B cell (primary cell): ENCODE results near the gene CCDC183. TPM values are rescaled to one million over a fixed set of nuclear protein-coding genes. Genes with fewer than 3 reads are reported as not detected.
A peak's percentile ranks its signal among the peaks of the same experiment; 100 is the strongest.

ENCODE experiments used
- ATAC-seq: fragments of 200-7000 bp; cut with Tn5 transposase; one replicate; pipeline ENCODE4 v1.10.0; 2021; ENCODE audit warnings: low read depth, mild to moderate bottlenecking, moderate number of reproducible peaks, moderate library complexity
- CTCF ChIA-PET: fragments of 350-600 bp; sonication (Branson Sonifier 250); formaldehyde crosslinking; loops from one replicate; lab custom pipeline; 2021; ENCODE audit warnings: antibody characterized with exemption, inconsistent platforms; lab: Charles Lee
- POLR2A ChIA-PET: fragments of 350-600 bp; sonication (Branson Sonifier 250); formaldehyde crosslinking; loops from one replicate; lab custom pipeline; 2021; ENCODE audit warnings: antibody characterized with exemption; lab: Charles Lee
- DNase-seq: peaks from one replicate; pipeline ENCODE4 v3.0.0; 2013
- H2AFZ ChIP-seq: 2 replicates; pipeline ENCODE4 v1.6.1; 2012; ENCODE audit warnings: mild to moderate bottlenecking, low read depth, low read length; ENCODE audit not compliant: insufficient read depth, poor library complexity, severe bottlenecking
- H3K27ac ChIP-seq, 2 donors: 1 replicate in 1 of 2; 2 replicates in 1 of 2; pipeline ENCODE4 v1.5.1; 2012 to 2013; ENCODE audit warnings: low read length in 2 of 2, mild to moderate bottlenecking in 2 of 2, moderate library complexity in 1 of 2
- H3K27me3 ChIP-seq, 4 experiments: fragments of 200-600 bp in 1 of 4; sonication (generic) in 1 of 4; replicated peaks in 1 of 4; 1 replicate in 2 of 4; 2 replicates in 2 of 4; pipeline versions ENCODE4 v1.6.1 to v1.7.0; 2013 to 2016; ENCODE audit warnings: low read length in 3 of 4, mild to moderate bottlenecking in 2 of 4, mixed read lengths in 1 of 4, moderate library complexity in 1 of 4; ENCODE audit not compliant: insufficient read depth in 4 of 4, control insufficient read depth in 3 of 4; ENCODE audit errors: control extremely low read depth in 1 of 4
- H3K36me3 ChIP-seq, 2 experiments: replicated peaks in 1 of 2; 1 replicate in 1 of 2; 2 replicates in 1 of 2; pipeline versions ENCODE4 v1.6.1 to v1.7.1; 2013; ENCODE audit warnings: low read length in 1 of 2; ENCODE audit not compliant: insufficient read depth in 2 of 2, control insufficient read depth in 1 of 2; ENCODE audit errors: control extremely low read depth in 1 of 2, extremely low read depth in 1 of 2
- H3K4me1 ChIP-seq, 2 donors: fragments of 200-600 bp in 1 of 2; sonication (generic) in 1 of 2; 1 replicate in 1 of 2; 2 replicates in 1 of 2; pipeline versions ENCODE4 v1.5.1 to v1.6.1; 2013 to 2017; ENCODE audit warnings: low read length in 2 of 2; ENCODE audit not compliant: control insufficient read depth in 2 of 2, insufficient read depth in 2 of 2
- H3K4me2 ChIP-seq: replicated peaks from 2 replicates; pipeline ENCODE3; 2012; ENCODE audit warnings: mild to moderate bottlenecking, low read depth, low read length; ENCODE audit not compliant: poor library complexity, severe bottlenecking
- H3K4me3 ChIP-seq, 5 experiments: fragments of 200-600 bp in 1 of 5; sonication (generic) in 1 of 5; 1 replicate in 3 of 5; 2 replicates in 2 of 5; pipeline versions ENCODE4 v1.5.1 to v1.7.0; 2011 to 2016; ENCODE audit warnings: low read length in 4 of 5, mild to moderate bottlenecking in 4 of 5, low read depth in 2 of 5, control low read depth in 1 of 5, moderate library complexity in 1 of 5; ENCODE audit not compliant: insufficient read depth in 1 of 5; ENCODE audit errors: control extremely low read depth in 1 of 5, extremely low read depth in 1 of 5
- H3K79me2 ChIP-seq: fragments of 200-600 bp; sonication (generic); one replicate; pipeline ENCODE4 v1.6.0; 2016; ENCODE audit warnings: low read length; ENCODE audit not compliant: control insufficient read depth, insufficient read depth
- H3K9ac ChIP-seq: fragments of 200-600 bp; sonication (generic); 2 replicates; pipeline ENCODE4 v1.6.1; 2017; ENCODE audit warnings: mild to moderate bottlenecking, low read length, moderate library complexity
- H3K9me3 ChIP-seq, 3 donors: one replicate each; pipeline versions ENCODE4 v1.6.1 to v1.7.1; 2013; ENCODE audit warnings: low read length in 2 of 3; ENCODE audit not compliant: control insufficient read depth in 2 of 3, insufficient read depth in 1 of 3; ENCODE audit errors: control extremely low read depth in 1 of 3
- H4K20me1 ChIP-seq: 2 replicates; pipeline ENCODE4 v1.6.0; 2012; ENCODE audit warnings: mild to moderate bottlenecking, low read length; ENCODE audit not compliant: insufficient read depth, control insufficient read depth, poor library complexity, severe bottlenecking
- H3K27ac Mint-ChIP-seq: one replicate; pipeline ENCODE4 v1.8.0; 2021; ENCODE audit warnings: mixed read lengths
- H3K27me3 Mint-ChIP-seq: one replicate; pipeline ENCODE4 v1.8.0; 2021; ENCODE audit warnings: mixed read lengths
- H3K4me1 Mint-ChIP-seq: one replicate; pipeline ENCODE4 v1.8.0; 2021; ENCODE audit warnings: mixed read lengths
- H3K4me3 Mint-ChIP-seq: one replicate; pipeline ENCODE4 v1.8.0; 2021; ENCODE audit warnings: mixed read lengths
- H3K9me3 Mint-ChIP-seq: one replicate; pipeline ENCODE4 v1.8.0; 2022; ENCODE audit warnings: mixed read lengths; ENCODE audit not compliant: insufficient read depth
- CTCF ChIP-seq: fragments of 200-600 bp; IDR thresholded peaks from one replicate; pipeline ENCODE4 v1.8.0; 2022; ENCODE audit warnings: antibody characterized with exemption, mild to moderate bottlenecking
- EZH2 ChIP-seq: IDR thresholded peaks from 2 replicates; pipeline ENCODE4 v1.6.1; 2012; ENCODE audit warnings: borderline replicate concordance, low read depth, mild to moderate bottlenecking, moderate library complexity, low read length; ENCODE audit not compliant: insufficient read depth, poor library complexity, severe bottlenecking
- WGBS: methylation state at CpG from one replicate; pipeline ENCODE4 v1.1.5; 2013; ENCODE audit warnings: missing lambda C conversion rate; ENCODE audit not compliant: insufficient coverage; 5-methylcytosine and 5-hydroxymethylcytosine counted together
- intact Hi-C: fragments of 100-400 bp; cut with micrococcal nuclease; formaldehyde crosslinking; loops from one replicate; pipeline ENCODE4 v1.10.0; 2022
- polyA plus RNA-seq: library from polyadenylated mRNA; depleted of rRNA; stranded (reverse); fragments of >200 nt; gene quantifications from 2 replicates; pipeline ENCODE4 v1.2.3, GENCODE V29; 2012
- total RNA-seq, 2 donors: library from RNA; stranded (reverse); fragments of 120-200 nt in 1 of 2; gene quantifications; 1 replicate in 1 of 2; 2 replicates in 1 of 2; pipeline versions ENCODE4 v1.2.3 to v1.2.4, GENCODE V29; 2013 to 2022

The CCDC183 gene
- total and polyA plus RNA-seq, 2 donors (not counting 1 experiment from before 2014, with no cell fraction given), result 1.8 to 4.9 TPM

- Mint-ChIP-seq H3K9me3 (no peaks in the 10 kb centered on the region), H3K27ac (peak overlapping the region; percentile 37), H3K4me1 (peaks cover 55% of the 10 kb centered on the region), H3K27me3 (no peaks in the 10 kb centered on the region), H3K4me3 (no peak overlapping the region)
- 80% methylated on average over 10 of the region's 13 CpGs for WGBS
- POLR2A ChIA-PET, result interaction anchor here (0.6 to 6.1 kb wide), 3 partner anchors 33 to 997 kb away, joined by 3 to 83 read pairs (median 4); no protein-coding TSS in a partner anchor
- H4K20me1 ChIP-seq, result no peaks in the 10 kb centered on the region
- DNase-seq (no peak), ATAC-seq (no peak)
- H2AFZ ChIP-seq, result no peak overlapping the region
- H3K79me2 ChIP-seq, result peaks cover 3% of the 10 kb centered on the region
- no peak overlapping the region for H3K9ac ChIP-seq
- TF ChIP-seq CTCF (no peak), EZH2 (no peak)
- no peak overlapping the region for H3K4me3 ChIP-seq
- H3K9me3 ChIP-seq, result peaks cover 0 to 18% (median 0%) of the 10 kb centered on the region in 3 donors
- no peak overlapping the region for H3K27ac ChIP-seq
- H3K4me2 ChIP-seq, result no peak overlapping the region
- H3K36me3 ChIP-seq, result no peaks in the 10 kb centered on the region
- peaks cover 0 to 3% (median 0%) of the 10 kb centered on the region in 4 experiments for H3K27me3 ChIP-seq
- peaks cover 44 to 82% of the 10 kb centered on the region in 2 donors for H3K4me1 ChIP-seq
- intact Hi-C loops, result no loop called here
- CTCF ChIA-PET, result interaction anchor here (0.7 to 4.9 kb wide), 6 partner anchors 8 to 302 kb away, joined by 3 to 102 read pairs (median 6); no protein-coding TSS in a partner anchor
Observed at GRCh38 chr9:136761545-136761981, 34.6 kb upstream of the CCDC183 start.

GRCh38 chr9:136762221-136762691 is 33.9 kb upstream of the CCDC183 start:
- ATAC-seq (no peak), DNase-seq (no peak)
- no peak for TF ChIP-seq EZH2
- TF ChIP-seq CTCF, result no peak
- Histone ChIP-seq H3K27me3 (peaks cover 0 to 3% (median 0%) of the 10 kb centered on the region in 4 experiments), H3K4me2 (no peak overlapping the region), H3K27ac (no peak overlapping the region), H2AFZ (no peak overlapping the region), H3K36me3 (no peaks in the 10 kb centered on the region), H3K9ac (no peak overlapping the region), H3K4me3 (no peak overlapping the region), H3K9me3 (peaks cover 0 to 11% (median 0%) of the 10 kb centered on the region in 3 donors), H3K79me2 (peaks cover 3% of the 10 kb centered on the region), H4K20me1 (no peaks in the 10 kb centered on the region), H3K4me1 (peaks cover 48 to 83% of the 10 kb centered on the region in 2 donors)
- 79% methylated on average over 6 of the region's 17 CpGs for WGBS
- ChIA-PET POLR2A (interaction anchor here (0.7 to 0.8 kb wide), 3 partner anchors 21 to 367 kb away, joined by 3 to 5 read pairs (median 3); no protein-coding TSS in a partner anchor), CTCF (no interaction called here)
- no peak overlapping the region for H3K4me3 Mint-ChIP-seq
- intact Hi-C loops, result no loop called here
- no peaks in the 10 kb centered on the region for H3K27me3 Mint-ChIP-seq
- H3K9me3 Mint-ChIP-seq, result no peaks in the 10 kb centered on the region
- peaks cover 54% of the 10 kb centered on the region for H3K4me1 Mint-ChIP-seq
- no peak overlapping the region for H3K27ac Mint-ChIP-seq
